Motor neuron (in vitro differentiated cells): Measurements from ENCODE around the gene FAM50B. TPM values are rescaled to one million over a fixed set of nuclear protein-coding genes. Genes with fewer than 3 reads are reported as not detected.
"Not testable (repeated sequence)": the region's sequence is repeated elsewhere in the genome, so short reads cannot be mapped to it uniquely, and the experiment has no call there.

ENCODE experiments used
- ATAC-seq, 8 experiments: fragments of 200-7000 bp; cut with Tn5 transposase; replicated peaks in 6 of 8; 2 replicates each; pipeline ENCODE4 v1.8.0; 2021; ENCODE audit warnings: mild to moderate bottlenecking in 8 of 8, moderate library complexity in 8 of 8
- H3K27ac ChIP-seq, 2 donors: fragments of 250-450 bp; sonication (Bioruptor Pico); 2 replicates each; pipeline ENCODE4 v1.9.0; 2021; ENCODE audit warnings: antibody characterized with exemption in 2 of 2, mild to moderate bottlenecking in 2 of 2, moderate library complexity in 1 of 2
- H3K4me1 ChIP-seq, 2 donors: fragments of 250-450 bp; sonication (Bioruptor Pico); replicated peaks in 1 of 2; 2 replicates each; pipeline ENCODE4 v1.6.1; 2021; ENCODE audit warnings: antibody characterized with exemption in 2 of 2, mild to moderate bottlenecking in 2 of 2, moderate library complexity in 1 of 2
- H3K4me3 ChIP-seq, 5 donors: fragments of 250-450 bp; sonication (Bioruptor Pico); 2 replicates each; pipeline ENCODE4 v1.9.0; 2021; ENCODE audit warnings: antibody characterized with exemption in 5 of 5, mild to moderate bottlenecking in 5 of 5, moderate library complexity in 4 of 5
- WGBS, 10 experiments: fragments of 450-650 bp; shearing (Covaris generic); methylation state at CpG; one replicate each; pipeline ENCODE4 v1.0.0; 2022; 5-methylcytosine and 5-hydroxymethylcytosine counted together
- in situ Hi-C, 9 experiments: fragments of 400-800 bp; cut with MboI; loops; one replicate each; pipeline ENCODE4 v1.15.0; 2021; ENCODE audit warnings: low sequenced_read_pairs in 9 of 9, low pct_unique_long_range_greater_than_20kb in 2 of 9; ENCODE audit not compliant: unreplicated experiment in 9 of 9
- total RNA-seq, 8 experiments: library from RNA; unstranded; fragments of 300-600 nt; gene quantifications; 2 replicates each; pipeline versions ENCODE4 v1.2.3 to v1.2.4, GENCODE V29; 2022

The FAM50B gene
- total RNA-seq, 8 experiments from 2014 or later, result 2.0 to 11.9 (median 7.5) TPM; not detected in 1

GRCh38 chr6:3859878-3860552, 10.8 kb downstream of the FAM50B start:
- in situ Hi-C loops, result no loop called here
- Histone ChIP-seq H3K27ac (no peak overlapping the region), H3K4me3 (no peak overlapping the region), H3K4me1 (no peaks in the 10 kb centered on the region)
- 29 to 100% (median 67%) methylated on average over 1 of the region's 1 CpG; no CpG with 5 or more reads in 1 of the 10 experiments for WGBS, 10 experiments
- ATAC-seq, result no peak

DNA sequence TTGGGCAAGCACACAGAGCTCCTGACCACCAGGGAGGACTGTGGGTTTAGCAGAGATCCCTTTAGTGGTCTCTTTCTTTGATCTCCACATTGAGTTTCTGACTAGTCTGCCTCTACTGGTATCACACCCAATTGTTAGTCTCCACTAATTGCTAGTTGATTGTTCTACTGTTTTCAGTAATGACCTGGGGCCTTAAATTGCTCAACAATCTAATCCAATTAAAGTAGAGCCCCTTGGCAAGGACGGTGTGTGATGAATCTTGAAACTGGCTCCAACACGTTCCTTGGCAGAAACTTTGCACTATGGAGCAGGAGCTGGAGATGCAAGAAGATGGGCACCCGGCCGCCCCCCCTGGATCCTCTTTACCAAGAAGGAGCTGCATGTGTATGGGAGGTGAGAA, 12.3 kb downstream of the FAM50B start:
- ATAC-seq, result no peak
- in situ Hi-C loops, result no loop called here
- Histone ChIP-seq H3K4me1 (no peaks in the 10 kb centered on the region), H3K27ac (no peak overlapping the region), H3K4me3 (no peak overlapping the region)
- WGBS, 10 experiments, result 40 to 92% (median 80%) methylated on average over 1 to 4 of the region's 4 CpGs; no CpG with 5 or more reads in 3 of the 10 experiments

DNA sequence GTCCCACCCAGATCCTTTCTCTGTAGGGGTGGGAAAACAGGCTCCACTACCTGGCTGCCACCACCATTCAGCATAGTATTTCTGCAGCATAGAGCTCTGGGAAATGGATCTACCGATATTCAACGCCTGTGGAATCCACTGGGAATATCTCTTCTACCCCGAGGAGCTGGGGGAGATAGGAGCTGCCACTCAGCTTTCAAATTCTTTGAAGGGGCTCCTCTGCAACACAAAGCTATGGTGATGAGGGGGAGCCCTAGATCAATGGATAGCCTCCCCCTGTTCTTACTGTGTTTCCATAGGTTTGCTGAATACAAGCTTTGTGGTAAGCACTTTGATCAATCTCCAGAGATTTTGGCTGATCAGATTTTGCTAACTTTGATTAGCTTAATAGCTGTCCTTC, 12.9 kb downstream of the FAM50B start:
- 0 to 100% (median 54%) methylated on average over 1 to 3 of the region's 3 CpGs; no CpG with 5 or more reads in 4 of the 10 experiments for WGBS, 10 experiments
- Histone ChIP-seq H3K4me3 (no peak overlapping the region), H3K27ac (no peak overlapping the region), H3K4me1 (no peaks in the 10 kb centered on the region)
- in situ Hi-C loops, result no loop called here
- no peak for ATAC-seq

GRCh38 chr6:3863322-3863721, 14.1 kb downstream of the FAM50B start:
- in situ Hi-C loops, H3K27ac ChIP-seq, ATAC-seq, H3K4me1 ChIP-seq, H3K4me3 ChIP-seq: not testable (repeated sequence)
- no CpG with 5 or more reads among the region's 5 CpGs for WGBS, 10 experiments

GRCh38 chr6:3865463-3865862, 16.3 kb downstream of the FAM50B start:
- no peak for ATAC-seq
- H3K27ac ChIP-seq, result no peak overlapping the region
- H3K4me3 ChIP-seq, result no peak overlapping the region
- WGBS, 10 experiments, result 80 to 100% (median 93%) methylated on average over 1 to 3 of the region's 3 CpGs; no CpG with 5 or more reads in 3 of the 10 experiments
- in situ Hi-C loops, result no loop called here
- peaks cover 0 to 3% of the 10 kb centered on the region in 2 donors for H3K4me1 ChIP-seq

- Histone ChIP-seq H3K4me3 (no peak overlapping the region), H3K27ac (no peak overlapping the region), H3K4me1 (peaks cover 0 to 3% of the 10 kb centered on the region in 2 donors)
- peak in 3 of 8 experiments; percentile 65 to 84 (median 80) for ATAC-seq
- WGBS, 10 experiments, result 0 to 100% (median 58%) methylated on average over 1 to 10 of the region's 10 CpGs
- in situ Hi-C loops, result no loop called here
Measured at GRCh38 chr6:3867641-3868502, 18.7 kb downstream of the FAM50B start.

DNA sequence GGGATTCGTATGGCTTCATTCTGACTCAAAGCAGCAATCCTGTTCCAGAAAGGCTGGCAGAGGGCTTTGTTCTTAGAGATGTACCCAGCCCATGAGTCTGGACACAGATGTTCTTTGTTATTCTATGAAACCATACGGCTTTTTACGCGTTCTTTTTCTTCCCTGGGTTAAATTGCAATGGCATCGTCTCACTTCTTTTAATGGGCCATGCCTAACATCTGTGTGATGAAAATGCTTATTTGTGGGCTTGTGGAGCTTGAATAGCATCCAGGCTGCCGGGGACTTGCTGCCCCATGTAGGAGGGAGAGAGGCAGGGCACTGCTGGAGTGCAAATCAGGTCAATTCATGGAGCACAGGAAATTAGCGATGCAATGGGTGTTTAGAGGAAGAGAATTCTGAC, 19.4 kb downstream of the FAM50B start:
- no peak overlapping the region for H3K4me3 ChIP-seq
- 0 to 91% (median 13%) methylated on average over 1 to 7 of the region's 7 CpGs for WGBS, 10 experiments
- H3K27ac ChIP-seq, result no peak overlapping the region
- peaks cover 0 to 3% of the 10 kb centered on the region in 2 donors for H3K4me1 ChIP-seq
- ATAC-seq, result peak; percentile 26 to 81 (median 63)
- in situ Hi-C loops, result no loop called here

- ATAC-seq, result no peak
- H3K4me3 ChIP-seq, result no peak overlapping the region
- H3K4me1 ChIP-seq, result peaks cover 0 to 3% of the 10 kb centered on the region in 2 donors
- 80 to 100% (median 89%) methylated on average over 1 to 3 of the region's 3 CpGs; no CpG with 5 or more reads in 5 of the 10 experiments for WGBS, 10 experiments
- in situ Hi-C loops, result no loop called here
- H3K27ac ChIP-seq, result no peak overlapping the region
Measured at GRCh38 chr6:3869284-3869631, 20.1 kb downstream of the FAM50B start.

DNA sequence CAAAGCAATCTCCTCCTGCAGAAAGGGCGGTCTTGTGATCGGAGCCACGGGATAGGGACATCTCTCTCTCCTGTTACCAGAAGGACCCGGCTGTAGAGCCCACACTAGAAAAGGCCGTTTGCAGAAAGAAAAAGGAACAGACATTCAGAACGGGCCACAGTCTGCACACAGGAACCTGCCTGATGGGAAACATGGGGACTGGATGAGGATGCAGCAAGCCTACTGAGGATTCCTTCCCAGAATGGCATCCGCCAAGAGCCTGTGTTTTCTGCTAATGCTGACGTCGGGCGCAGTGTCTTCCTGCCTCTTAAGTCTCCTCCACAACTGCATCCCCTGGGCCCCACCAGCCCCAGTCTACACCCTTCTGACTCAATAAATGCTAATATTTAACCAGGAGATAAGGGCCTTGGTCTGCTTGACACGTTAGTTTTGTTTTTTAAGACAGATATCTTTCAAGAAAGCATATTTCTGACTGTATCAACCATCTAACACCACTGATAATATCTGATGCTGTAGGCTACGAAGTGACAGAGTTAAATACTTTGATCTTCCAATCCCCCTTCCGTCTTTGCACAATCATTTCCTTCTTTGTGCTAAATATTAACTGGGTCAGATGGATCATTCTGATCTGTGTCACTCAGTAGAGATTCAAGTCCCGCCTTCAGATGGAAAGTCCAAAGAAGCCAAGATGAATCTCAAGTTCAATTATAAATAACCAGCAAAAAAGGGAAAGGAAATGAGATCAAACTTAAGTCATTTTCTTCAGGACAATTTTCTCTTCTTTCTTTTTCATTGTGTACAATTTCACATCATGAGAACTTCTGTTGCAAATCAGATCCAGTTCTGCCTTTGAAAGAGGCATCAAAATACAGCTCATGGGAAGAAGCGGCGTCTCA, 20.7 kb downstream of the FAM50B start:
- in situ Hi-C loops, result no loop called here
- WGBS, 10 experiments, result 49 to 96% (median 75%) methylated on average over 3 to 10 of the region's 16 CpGs; no CpG with 5 or more reads in 1 of the 10 experiments
- peak in 2 of 8 experiments; percentile 34 to 47 for ATAC-seq
- Histone ChIP-seq H3K4me1 (peaks cover 0 to 3% of the 10 kb centered on the region in 2 donors), H3K4me3 (no peak overlapping the region), H3K27ac (no peak overlapping the region)

GRCh38 chr6:3870528-3870925, 21.4 kb downstream of the FAM50B start:
- Histone ChIP-seq H3K4me3 (no peak overlapping the region), H3K27ac (no peak overlapping the region), H3K4me1 (peaks cover 0 to 3% of the 10 kb centered on the region in 2 donors)
- in situ Hi-C loops, result no loop called here
- ATAC-seq, result no peak
- WGBS, 10 experiments, result 75 to 100% (median 88%) methylated on average over 1 to 5 of the region's 5 CpGs; no CpG with 5 or more reads in 6 of the 10 experiments

DNA sequence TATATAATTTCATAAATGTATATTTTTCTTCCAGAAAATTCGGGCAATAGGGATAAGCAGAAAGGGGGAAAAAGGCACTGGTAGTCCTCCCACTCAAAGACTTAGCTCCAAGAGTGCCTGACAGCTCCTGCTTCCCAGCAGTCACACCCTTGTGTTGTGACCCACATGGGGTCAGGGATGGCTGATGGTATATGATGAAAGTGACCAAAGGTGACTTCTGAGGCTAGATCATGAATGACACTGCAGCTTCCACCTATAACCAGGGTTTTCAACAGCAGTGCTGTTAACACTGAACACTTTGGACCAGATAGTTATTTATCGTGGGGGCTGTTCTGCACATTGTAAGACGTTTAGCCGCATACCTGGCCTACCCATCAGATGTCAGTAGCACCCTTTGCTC, 22.3 kb downstream of the FAM50B start:
- Histone ChIP-seq H3K27ac (no peak overlapping the region), H3K4me1 (peaks cover 0 to 3% of the 10 kb centered on the region in 2 donors), H3K4me3 (no peak overlapping the region)
- 40 to 100% (median 87%) methylated on average over 1 to 4 of the region's 4 CpGs; no CpG with 5 or more reads in 2 of the 10 experiments for WGBS, 10 experiments
- no peak for ATAC-seq
- in situ Hi-C loops, result no loop called here

GRCh38 chr6:3871939-3872338, 22.8 kb downstream of the FAM50B start:
- 80 to 100% (median 93%) methylated on average over 1 to 8 of the region's 8 CpGs; no CpG with 5 or more reads in 2 of the 10 experiments for WGBS, 10 experiments
- no peak overlapping the region for H3K27ac ChIP-seq
- in situ Hi-C loops, result no loop called here
- peaks cover 0 to 3% of the 10 kb centered on the region in 2 donors for H3K4me1 ChIP-seq
- ATAC-seq, result no peak
- H3K4me3 ChIP-seq, result no peak overlapping the region
